Cardiac atrium fibroblast (primary cell): Measurements from ENCODE around the gene CD81. TPM values are rescaled to one million over a fixed set of nuclear protein-coding genes. Genes with fewer than 3 reads are reported as not detected.

Source experiments
- total RNA-seq: library from RNA; depleted of rRNA; stranded (reverse); fragments of >200 nt; gene quantifications from 2 replicates; pipeline ENCODE4 v1.2.3, GENCODE V29; 2015

CD81 gene
- 289 and 362 TPM in 2 replicates for total RNA-seq

GRCh38 chr11:2376751-2377451 lies at the start of gene CD81:
Gene CD81 (plus strand): TSS chr11:2377310. CDS start chr11:2377550, 240 bp downstream.

GRCh38 chr11:2400069-2400761 lies 23.1 kb downstream of the CD81 start, which contains the start of gene TSSC4:
Gene TSSC4 (plus strand): TSS chr11:2400750. CDS start chr11:2402634, 1,884 bp downstream.

GRCh38 chr11:2443881-2444820 lies 67.0 kb downstream of the CD81 start, which contains the start of gene TRPM5:
Gene TRPM5 (minus strand): TSS chr11:2444514. CDS start chr11:2423036, 21,478 bp downstream.

GRCh38 chr11:2444821-2445745 lies 68.0 kb downstream of the CD81 start, which contains the start of gene KCNQ1:
Gene KCNQ1 (plus strand): TSS chr11:2445008. CDS start chr11:2445099, 91 bp downstream.

Other genes with a start within 250 kb of the CD81 start
- 28.7 and 54.3 TPM in 2 replicates for gene IGF2, start 237.9 kb upstream of the CD81 start, total RNA-seq
- gene INS, start 216.1 kb upstream of the CD81 start, total RNA-seq, result not detected in 2 replicates
- not detected in 2 replicates for gene TH, start 205.5 kb upstream of the CD81 start, total RNA-seq
- 3.1 TPM in 1 of 2 replicates, not detected in the other for gene ASCL2, start 106.7 kb upstream of the CD81 start, total RNA-seq
- not detected in 2 replicates for gene C11orf21, start 75.4 kb upstream of the CD81 start, total RNA-seq
- gene TSPAN32, start 75.3 kb upstream of the CD81 start, total RNA-seq, result not detected in 2 replicates
- gene TSSC4, start 23.4 kb downstream of the CD81 start, total RNA-seq, result 32.1 and 57.8 TPM in 2 replicates
- gene TRPM5, start 67.2 kb downstream of the CD81 start, total RNA-seq, result not detected in 2 replicates
- 2.1 TPM in 1 of 2 replicates, not detected in the other for gene KCNQ1, start 67.7 kb downstream of the CD81 start, total RNA-seq